ENCODE results near the gene LIN7A. TPM values are rescaled to one million over a fixed set of nuclear protein-coding genes. Genes with fewer than 3 reads are reported as not detected.

Gene LIN7A
- total RNA-seq, 1 experiment from 2014 or later: 16.2 TPM

GRCh38 chr12:80849337-80849736 lies 88.4 kb downstream of the LIN7A start:
- intact Hi-C loops (cut with micrococcal nuclease; ENCODE audit: unreplicated experiment): no loop called here
- CTCF ChIA-PET: no interaction called here
- TF ChIP-seq, protein P1, sequence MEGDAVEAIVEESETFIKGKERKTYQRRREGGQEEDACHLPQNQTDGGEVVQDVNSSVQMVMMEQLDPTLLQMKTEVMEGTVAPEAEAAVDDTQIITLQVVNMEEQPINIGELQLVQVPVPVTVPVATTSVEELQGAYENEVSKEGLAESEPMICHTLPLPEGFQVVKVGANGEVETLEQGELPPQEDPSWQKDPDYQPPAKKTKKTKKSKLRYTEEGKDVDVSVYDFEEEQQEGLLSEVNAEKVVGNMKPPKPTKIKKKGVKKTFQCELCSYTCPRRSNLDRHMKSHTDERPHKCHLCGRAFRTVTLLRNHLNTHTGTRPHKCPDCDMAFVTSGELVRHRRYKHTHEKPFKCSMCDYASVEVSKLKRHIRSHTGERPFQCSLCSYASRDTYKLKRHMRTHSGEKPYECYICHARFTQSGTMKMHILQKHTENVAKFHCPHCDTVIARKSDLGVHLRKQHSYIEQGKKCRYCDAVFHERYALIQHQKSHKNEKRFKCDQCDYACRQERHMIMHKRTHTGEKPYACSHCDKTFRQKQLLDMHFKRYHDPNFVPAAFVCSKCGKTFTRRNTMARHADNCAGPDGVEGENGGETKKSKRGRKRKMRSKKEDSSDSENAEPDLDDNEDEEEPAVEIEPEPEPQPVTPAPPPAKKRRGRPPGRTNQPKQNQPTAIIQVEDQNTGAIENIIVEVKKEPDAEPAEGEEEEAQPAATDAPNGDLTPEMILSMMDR (IDR thresholded peaks at IDR 0.05; ENCODE audit: insufficient read depth in 1 of 2, low read depth in 1 of 2, low read length in 1 of 2, severe bottlenecking in 1 of 2, unreplicated experiment in 1 of 2): no peak
- Mint-ChIP-seq H3K9me3 (ENCODE audit: unreplicated experiment) (no peaks in the 10 kb centered on the region), H3K4me3 (ENCODE audit: unreplicated experiment) (no peak overlapping the region), H3K36me3 (ENCODE audit: insufficient read depth, unreplicated experiment) (no peaks in the 10 kb centered on the region), H3K27ac (ENCODE audit: unreplicated experiment) (no peak overlapping the region), H3K27me3 (ENCODE audit: insufficient read depth, unreplicated experiment) (no peaks in the 10 kb centered on the region), H3K4me1 (ENCODE audit: low read depth, unreplicated experiment) (peaks cover 10% of the 10 kb centered on the region)
- no peaks in the 10 kb centered on the region for H3K36me3 ChIP-seq (ENCODE audit: control insufficient read depth, insufficient read depth, low read length)
- BruUV-seq (replicated peaks): no TSS peak
- no peaks in the 10 kb centered on the region for H3K4me1 ChIP-seq
- no peak for DNase-seq
- no peaks in the 10 kb centered on the region for H3K9me3 ChIP-seq
- POLR2A ChIA-PET: no interaction called here
- no peaks in the 10 kb centered on the region for H3K27me3 ChIP-seq (replicated peaks; ENCODE audit: control insufficient read depth, insufficient read depth, low read length)
- no peak overlapping the region for H3K4me3 ChIP-seq (ENCODE audit: low read depth, low read length)

- ChIA-PET POLR2A (no interaction called here), CTCF (no interaction called here)
- BruUV-seq (replicated peaks): no TSS peak
- TF ChIP-seq, protein P1 (IDR thresholded peaks at IDR 0.05; ENCODE audit: insufficient read depth in 1 of 2, low read depth in 1 of 2, low read length in 1 of 2, severe bottlenecking in 1 of 2, unreplicated experiment in 1 of 2): no peak
- no peak overlapping the region for H3K4me3 Mint-ChIP-seq (ENCODE audit: unreplicated experiment)
- H3K36me3 Mint-ChIP-seq (ENCODE audit: insufficient read depth, unreplicated experiment): no peaks in the 10 kb centered on the region
- Histone ChIP-seq H3K4me3 (ENCODE audit: low read depth, low read length) (no peak overlapping the region), H3K36me3 (ENCODE audit: control insufficient read depth, insufficient read depth, low read length) (no peaks in the 10 kb centered on the region), H3K9me3 (no peaks in the 10 kb centered on the region), H3K4me1 (no peaks in the 10 kb centered on the region), H3K27me3 (replicated peaks; ENCODE audit: control insufficient read depth, insufficient read depth, low read length) (no peaks in the 10 kb centered on the region)
- H3K27me3 Mint-ChIP-seq (ENCODE audit: insufficient read depth, unreplicated experiment): no peaks in the 10 kb centered on the region
- H3K4me1 Mint-ChIP-seq (ENCODE audit: low read depth, unreplicated experiment): peaks cover 10% of the 10 kb centered on the region
- intact Hi-C loops (cut with micrococcal nuclease; ENCODE audit: unreplicated experiment): no loop called here
- H3K27ac Mint-ChIP-seq (ENCODE audit: unreplicated experiment): no peak overlapping the region
- DNase-seq: no peak
- H3K9me3 Mint-ChIP-seq (ENCODE audit: unreplicated experiment): no peaks in the 10 kb centered on the region
These were observed 88.9 kb downstream of the LIN7A start for GRCh38 chr12:80848858-80849257.

- H3K4me3 Mint-ChIP-seq (ENCODE audit: unreplicated experiment): no peak overlapping the region
- no peaks in the 10 kb centered on the region for H3K9me3 Mint-ChIP-seq (ENCODE audit: unreplicated experiment)
- H3K27me3 Mint-ChIP-seq (ENCODE audit: insufficient read depth, unreplicated experiment): no peaks in the 10 kb centered on the region
- H3K9me3 ChIP-seq: no peaks in the 10 kb centered on the region
- no peak overlapping the region for H3K27ac Mint-ChIP-seq (ENCODE audit: unreplicated experiment)
- H3K4me1 Mint-ChIP-seq (ENCODE audit: low read depth, unreplicated experiment): peaks cover 10% of the 10 kb centered on the region
- no peaks in the 10 kb centered on the region for H3K27me3 ChIP-seq (replicated peaks; ENCODE audit: control insufficient read depth, insufficient read depth, low read length)
- H3K36me3 Mint-ChIP-seq (ENCODE audit: insufficient read depth, unreplicated experiment): no peaks in the 10 kb centered on the region
- H3K36me3 ChIP-seq (ENCODE audit: control insufficient read depth, insufficient read depth, low read length): no peaks in the 10 kb centered on the region
- CTCF ChIA-PET: no interaction called here
- no peak for DNase-seq
- intact Hi-C loops (cut with micrococcal nuclease; ENCODE audit: unreplicated experiment): no loop called here
- no TSS peak for BruUV-seq (replicated peaks)
- TF ChIP-seq, protein P1 (IDR thresholded peaks at IDR 0.05; ENCODE audit: insufficient read depth in 1 of 2, low read depth in 1 of 2, low read length in 1 of 2, severe bottlenecking in 1 of 2, unreplicated experiment in 1 of 2): no peak
- POLR2A ChIA-PET: no interaction called here
- H3K4me3 ChIP-seq (ENCODE audit: low read depth, low read length): no peak overlapping the region
- no peaks in the 10 kb centered on the region for H3K4me1 ChIP-seq
These were observed 90.2 kb downstream of the LIN7A start for GRCh38 chr12:80847575-80847974.
